Measurements from ENCODE around the gene C20orf144.

DNA sequence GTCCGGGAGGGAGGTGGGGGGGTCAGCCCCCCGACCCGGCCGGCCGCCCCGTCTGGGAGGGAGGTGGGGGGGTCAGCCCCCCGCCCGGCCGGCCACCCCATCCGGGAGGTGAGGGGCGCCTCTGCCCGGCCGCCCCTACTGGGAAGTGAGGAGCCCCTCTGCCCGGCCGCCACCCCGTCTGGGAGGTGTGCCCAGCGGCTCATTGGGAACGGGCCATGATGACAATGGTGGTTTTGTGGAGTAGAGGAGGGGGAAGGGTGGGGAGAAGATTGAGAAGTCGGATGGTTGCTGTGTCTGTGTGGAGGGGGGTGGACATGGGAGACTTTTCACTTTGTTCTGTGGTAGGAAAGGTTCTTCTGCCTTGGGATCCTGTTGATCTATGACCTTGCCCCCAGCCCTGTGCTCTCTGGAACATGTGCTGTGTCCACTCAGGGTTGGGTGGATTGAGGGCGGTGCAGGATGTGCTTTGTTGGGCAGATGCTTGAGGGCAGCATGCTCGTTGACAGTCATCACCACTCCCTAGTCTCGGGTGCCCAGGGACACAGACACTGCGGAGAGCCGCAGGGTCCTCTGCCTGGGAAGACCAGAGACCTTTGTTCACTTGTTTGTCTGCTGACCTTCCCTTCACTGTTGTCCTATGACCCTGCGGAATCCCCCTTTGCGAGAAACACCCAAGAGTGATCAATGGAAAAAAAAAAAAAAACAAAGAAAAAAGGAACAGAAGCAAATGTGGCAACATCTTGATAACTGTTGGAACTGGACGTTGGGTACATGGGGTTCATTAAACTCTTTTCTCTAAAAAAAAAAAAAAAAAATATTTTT lies 39.7 kb downstream of the C20orf144 start:
- no peak for TF ChIP-seq EZH2phosphoT487 (IDR thresholded peaks at IDR 0.05; ENCODE audit: borderline replicate concordance, low read depth, low read length)
- TF ChIP-seq, protein P1, sequence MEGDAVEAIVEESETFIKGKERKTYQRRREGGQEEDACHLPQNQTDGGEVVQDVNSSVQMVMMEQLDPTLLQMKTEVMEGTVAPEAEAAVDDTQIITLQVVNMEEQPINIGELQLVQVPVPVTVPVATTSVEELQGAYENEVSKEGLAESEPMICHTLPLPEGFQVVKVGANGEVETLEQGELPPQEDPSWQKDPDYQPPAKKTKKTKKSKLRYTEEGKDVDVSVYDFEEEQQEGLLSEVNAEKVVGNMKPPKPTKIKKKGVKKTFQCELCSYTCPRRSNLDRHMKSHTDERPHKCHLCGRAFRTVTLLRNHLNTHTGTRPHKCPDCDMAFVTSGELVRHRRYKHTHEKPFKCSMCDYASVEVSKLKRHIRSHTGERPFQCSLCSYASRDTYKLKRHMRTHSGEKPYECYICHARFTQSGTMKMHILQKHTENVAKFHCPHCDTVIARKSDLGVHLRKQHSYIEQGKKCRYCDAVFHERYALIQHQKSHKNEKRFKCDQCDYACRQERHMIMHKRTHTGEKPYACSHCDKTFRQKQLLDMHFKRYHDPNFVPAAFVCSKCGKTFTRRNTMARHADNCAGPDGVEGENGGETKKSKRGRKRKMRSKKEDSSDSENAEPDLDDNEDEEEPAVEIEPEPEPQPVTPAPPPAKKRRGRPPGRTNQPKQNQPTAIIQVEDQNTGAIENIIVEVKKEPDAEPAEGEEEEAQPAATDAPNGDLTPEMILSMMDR (conservative IDR thresholded peaks at IDR 0.05; ENCODE audit: low read length), result no peak
